ENCODE results near the gene FAM229B. TPM values are rescaled to one million over a fixed set of nuclear protein-coding genes. Genes with fewer than 3 reads are reported as not detected.

The FAM229B gene
- total RNA-seq, 1 donor from 2014 or later, result 32.2 TPM

DNA sequence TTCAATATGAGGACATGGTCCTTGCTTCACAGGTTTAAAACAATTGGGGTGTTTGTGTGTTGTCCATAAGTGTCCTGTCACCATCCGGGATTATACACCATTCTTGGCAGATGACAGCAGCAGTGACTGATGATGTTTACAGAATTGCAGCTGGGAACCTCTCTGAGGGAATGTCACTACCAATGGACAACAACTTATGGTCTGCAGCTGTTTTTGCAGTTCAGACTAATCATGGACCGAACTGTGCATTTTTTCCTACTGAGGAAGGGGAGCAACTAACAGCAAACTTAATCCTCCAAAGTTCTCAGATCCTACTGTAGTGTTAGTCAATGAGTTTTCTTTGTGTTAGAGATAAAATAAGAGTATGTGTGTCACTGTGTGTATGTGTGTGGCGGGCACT is 26.0 kb downstream of the FAM229B start:
- no peak overlapping the region for H3K4me3 Mint-ChIP-seq
- Histone ChIP-seq H3K4me3 (no peak overlapping the region), H4K20me1 (ENCODE audit: low read depth) (no peaks in the 10 kb centered on the region), H3K27me3 (no peaks in the 10 kb centered on the region), H2AFZ (replicated peaks) (no peak overlapping the region), H3K27ac (no peak overlapping the region), H3F3A (ENCODE audit: low read depth) (peaks cover 5% of the 10 kb centered on the region), H3K79me2 (ENCODE audit: low read depth) (no peaks in the 10 kb centered on the region), H3K4me1 (peaks cover 10% of the 10 kb centered on the region), H3K4me2 (no peak overlapping the region), H3K36me3 (no peaks in the 10 kb centered on the region), H3K9me3 (ENCODE audit: low read depth) (no peaks in the 10 kb centered on the region), H3K9ac (no peak overlapping the region)
- TF ChIP-seq EZH2 (IDR thresholded peaks at IDR 0.05), result no peak
- no peak for TF ChIP-seq EZH2phosphoT487 (IDR thresholded peaks at IDR 0.05)
- TF ChIP-seq, protein P1, sequence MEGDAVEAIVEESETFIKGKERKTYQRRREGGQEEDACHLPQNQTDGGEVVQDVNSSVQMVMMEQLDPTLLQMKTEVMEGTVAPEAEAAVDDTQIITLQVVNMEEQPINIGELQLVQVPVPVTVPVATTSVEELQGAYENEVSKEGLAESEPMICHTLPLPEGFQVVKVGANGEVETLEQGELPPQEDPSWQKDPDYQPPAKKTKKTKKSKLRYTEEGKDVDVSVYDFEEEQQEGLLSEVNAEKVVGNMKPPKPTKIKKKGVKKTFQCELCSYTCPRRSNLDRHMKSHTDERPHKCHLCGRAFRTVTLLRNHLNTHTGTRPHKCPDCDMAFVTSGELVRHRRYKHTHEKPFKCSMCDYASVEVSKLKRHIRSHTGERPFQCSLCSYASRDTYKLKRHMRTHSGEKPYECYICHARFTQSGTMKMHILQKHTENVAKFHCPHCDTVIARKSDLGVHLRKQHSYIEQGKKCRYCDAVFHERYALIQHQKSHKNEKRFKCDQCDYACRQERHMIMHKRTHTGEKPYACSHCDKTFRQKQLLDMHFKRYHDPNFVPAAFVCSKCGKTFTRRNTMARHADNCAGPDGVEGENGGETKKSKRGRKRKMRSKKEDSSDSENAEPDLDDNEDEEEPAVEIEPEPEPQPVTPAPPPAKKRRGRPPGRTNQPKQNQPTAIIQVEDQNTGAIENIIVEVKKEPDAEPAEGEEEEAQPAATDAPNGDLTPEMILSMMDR (IDR thresholded peaks at IDR 0.05), result no peak
- H3K9me3 Mint-ChIP-seq, result no peaks in the 10 kb centered on the region
- DNase-seq (ENCODE audit: low spot score), result no peak
- no peak overlapping the region for H3K27ac Mint-ChIP-seq
- H3K4me1 Mint-ChIP-seq, result peaks cover 17% of the 10 kb centered on the region
- H3K36me3 Mint-ChIP-seq, result no peaks in the 10 kb centered on the region
- H3K27me3 Mint-ChIP-seq (ENCODE audit: insufficient read depth, low read depth), result no peaks in the 10 kb centered on the region

- no peak overlapping the region for H3K4me3 Mint-ChIP-seq
- H3K9me3 ChIP-seq (ENCODE audit: low read depth), result no peaks in the 10 kb centered on the region
These were observed 26.5 kb downstream of the FAM229B start for GRCh38 chr6:112113918-112114317.

GRCh38 chr6:112114577-112115223 is 27.3 kb downstream of the FAM229B start:
- no peak for TF ChIP-seq EZH2phosphoT487 (IDR thresholded peaks at IDR 0.05)
- TF ChIP-seq, protein P1 (IDR thresholded peaks at IDR 0.05), result no peak
- no peak for TF ChIP-seq EZH2 (IDR thresholded peaks at IDR 0.05)
- no peak overlapping the region for H3K27ac ChIP-seq
- DNase-seq (ENCODE audit: low spot score), result no peak
- Mint-ChIP-seq H3K4me1 (peaks cover 9% of the 10 kb centered on the region), H3K27ac (no peak overlapping the region), H3K36me3 (no peaks in the 10 kb centered on the region), H3K27me3 (ENCODE audit: insufficient read depth, low read depth) (no peaks in the 10 kb centered on the region), H3K4me3 (no peak overlapping the region), H3K9me3 (no peaks in the 10 kb centered on the region)
- no peaks in the 10 kb centered on the region for H3K27me3 ChIP-seq
- H3K9me3 ChIP-seq (ENCODE audit: low read depth), result no peaks in the 10 kb centered on the region
- no peak overlapping the region for H3K4me2 ChIP-seq
- H3K36me3 ChIP-seq, result no peaks in the 10 kb centered on the region
- no peak overlapping the region for H3K9ac ChIP-seq
- no peaks in the 10 kb centered on the region for H4K20me1 ChIP-seq (ENCODE audit: low read depth)
- no peaks in the 10 kb centered on the region for H3K4me1 ChIP-seq
- no peaks in the 10 kb centered on the region for H3F3A ChIP-seq (ENCODE audit: low read depth)
- no peak overlapping the region for H2AFZ ChIP-seq (replicated peaks)
- no peak overlapping the region for H3K4me3 ChIP-seq
- no peaks in the 10 kb centered on the region for H3K79me2 ChIP-seq (ENCODE audit: low read depth)

More at GRCh38 chr6:112113918-112114317, 26.5 kb downstream of the FAM229B start:
- Histone ChIP-seq H3K79me2 (ENCODE audit: low read depth) (no peaks in the 10 kb centered on the region), H3K4me1 (peaks cover 7% of the 10 kb centered on the region), H3F3A (ENCODE audit: low read depth) (peaks cover 4% of the 10 kb centered on the region), H4K20me1 (ENCODE audit: low read depth) (no peaks in the 10 kb centered on the region), H3K4me2 (no peak overlapping the region), H2AFZ (replicated peaks) (no peak overlapping the region), H3K27me3 (no peaks in the 10 kb centered on the region), H3K4me3 (no peak overlapping the region), H3K27ac (no peak overlapping the region), H3K9ac (no peak overlapping the region), H3K36me3 (no peaks in the 10 kb centered on the region)
- Mint-ChIP-seq H3K36me3 (no peaks in the 10 kb centered on the region), H3K4me1 (peaks cover 16% of the 10 kb centered on the region), H3K27ac (no peak overlapping the region), H3K27me3 (ENCODE audit: insufficient read depth, low read depth) (no peaks in the 10 kb centered on the region), H3K9me3 (no peaks in the 10 kb centered on the region)
- no peak for DNase-seq (ENCODE audit: low spot score)
- no peak for TF ChIP-seq EZH2phosphoT487 (IDR thresholded peaks at IDR 0.05)
- no peak for TF ChIP-seq EZH2 (IDR thresholded peaks at IDR 0.05)
- TF ChIP-seq, protein P1 (IDR thresholded peaks at IDR 0.05), result no peak

Measured in neural progenitor cell (in vitro differentiated cells).